GM19467 (cell line): ENCODE results near the gene ANKS6.

ENCODE experiments used
- ATAC-seq: cut with Tn5 transposase; IDR thresholded peaks from one replicate; pipeline ENCODE4 v1.9.1; 2021; ENCODE audit warnings: mild to moderate bottlenecking, moderate library complexity; ENCODE audit not compliant: unreplicated experiment

The ANKS6 gene

DNA sequence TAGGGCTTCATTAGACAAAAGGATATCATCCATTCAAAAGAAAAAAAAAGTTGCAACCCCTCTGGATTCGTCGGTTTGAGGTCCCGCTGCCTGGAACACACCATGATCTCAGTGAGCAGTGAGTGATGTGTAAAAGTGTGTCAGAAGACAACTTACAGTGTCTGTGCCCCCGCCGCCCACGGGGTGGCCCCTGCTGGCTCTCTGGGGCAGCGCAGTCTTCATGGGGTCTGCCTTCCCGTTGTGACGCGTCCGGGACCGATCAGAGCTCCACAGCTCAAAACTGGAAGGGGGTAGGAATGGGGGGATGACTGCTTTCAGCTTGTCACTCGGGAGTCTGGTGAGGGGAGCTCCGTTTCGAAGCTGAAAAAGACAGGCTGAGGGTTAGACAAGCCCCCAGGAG is 22.6 kb downstream of the ANKS6 start:
- no peak for ATAC-seq

DNA sequence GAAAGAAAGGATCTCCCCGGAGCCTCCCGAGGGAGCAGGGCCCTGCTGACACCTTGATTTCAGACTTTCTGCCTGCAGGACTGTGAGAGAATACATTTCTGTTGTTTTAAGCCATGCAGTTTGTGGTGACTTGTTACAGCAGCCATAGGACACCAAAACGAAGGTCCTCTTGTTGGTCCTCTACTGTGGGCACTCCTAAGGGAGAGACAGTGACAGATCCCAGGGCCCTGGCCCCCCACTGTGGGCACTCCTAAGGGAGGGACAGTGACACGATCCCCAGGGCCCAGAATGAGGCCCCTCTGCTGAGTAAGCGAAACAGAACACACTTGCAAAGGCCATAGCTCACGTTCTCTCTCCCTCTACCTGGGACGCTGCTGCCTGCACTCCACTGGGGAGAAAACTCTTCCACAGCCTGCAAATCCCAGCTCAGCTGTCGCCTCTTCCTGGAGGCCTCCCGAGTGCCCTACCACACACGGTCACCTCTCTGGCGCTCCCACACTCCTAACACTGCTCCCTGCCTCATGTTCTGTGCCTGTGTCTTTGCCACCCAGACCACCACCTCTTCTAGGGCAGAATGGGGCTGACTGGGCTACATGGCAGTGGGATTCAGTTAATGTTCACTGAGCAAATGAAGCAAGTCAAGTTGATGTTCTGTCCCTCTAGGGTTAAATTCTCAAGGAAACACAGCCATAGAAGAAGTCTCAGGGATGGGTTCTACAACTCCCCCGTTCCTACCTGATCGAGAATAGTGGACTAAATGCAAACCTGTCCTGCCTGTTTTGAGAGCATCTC is 23.8 kb downstream of the ANKS6 start:
- ATAC-seq: no peak

DNA sequence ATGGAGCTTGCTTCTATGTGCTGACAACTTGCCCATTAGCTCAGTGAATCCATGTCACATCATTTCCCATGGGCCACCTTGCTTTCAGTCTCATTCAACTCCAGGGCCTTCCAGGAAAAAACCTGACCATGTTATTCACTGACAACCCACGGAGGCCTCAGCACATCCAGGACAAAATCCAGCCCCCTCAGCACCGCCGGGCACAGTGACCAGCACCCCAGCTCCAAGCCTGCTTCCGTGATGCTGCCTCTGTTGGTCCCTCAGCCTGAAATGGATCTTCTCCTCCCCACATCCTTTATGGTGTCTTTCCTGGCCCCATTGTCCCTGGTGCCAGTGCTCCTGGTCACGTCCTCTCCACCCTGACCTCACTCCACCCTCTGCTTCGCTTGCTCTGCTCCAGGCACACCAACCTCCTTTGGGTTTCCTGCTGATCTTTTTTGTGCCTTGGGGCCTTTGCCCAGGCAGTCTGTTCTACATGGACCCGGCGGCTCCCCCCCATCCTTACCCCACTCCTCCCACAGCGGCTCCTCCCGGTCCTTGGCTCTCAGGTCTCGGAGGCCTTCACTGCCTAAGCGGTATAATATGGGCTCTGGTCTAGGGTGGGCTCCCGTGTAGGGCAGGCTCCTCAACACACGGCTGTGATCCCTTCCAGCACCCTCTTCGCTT is 25.0 kb downstream of the ANKS6 start:
- ATAC-seq: no peak

DNA sequence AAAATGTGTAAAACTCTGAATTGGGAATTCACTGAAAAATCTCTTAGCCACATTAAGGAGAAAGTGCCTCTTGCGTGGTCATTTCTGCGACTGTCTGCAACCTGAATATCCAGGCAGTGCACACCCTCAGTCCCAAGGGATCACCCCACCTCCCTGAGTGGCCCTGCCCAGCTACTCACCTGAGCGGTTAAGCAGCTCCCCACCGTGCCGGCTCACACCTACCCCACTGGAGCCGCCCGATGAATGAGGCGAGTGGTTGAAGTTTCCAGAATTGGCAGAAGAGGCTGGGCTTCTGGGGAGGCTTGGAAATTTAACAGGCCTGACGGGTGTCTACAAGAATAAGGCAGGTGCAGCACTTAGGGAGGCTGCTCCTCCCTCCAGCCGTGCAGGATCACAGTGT is 25.6 kb downstream of the ANKS6 start:
- ATAC-seq: no peak

DNA sequence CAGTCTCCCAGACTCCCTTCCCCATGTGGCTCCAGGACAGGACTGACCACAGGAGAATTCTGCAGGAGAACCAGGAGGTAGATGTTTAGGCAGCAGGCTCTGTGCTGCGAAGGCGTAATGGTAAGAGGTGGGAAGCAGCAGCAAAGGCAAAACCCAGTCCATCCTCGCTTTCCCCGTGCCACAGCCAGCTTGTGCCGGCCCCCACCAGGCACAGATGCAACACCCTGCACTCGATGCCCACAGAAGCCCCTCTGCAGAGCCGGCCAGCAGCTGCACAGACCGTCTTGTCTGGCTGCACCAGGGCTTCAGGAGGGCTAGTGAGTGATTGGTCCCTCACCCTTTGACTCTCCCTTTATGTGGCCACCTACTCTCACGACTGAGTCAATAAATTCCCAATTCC is 28.0 kb downstream of the ANKS6 start:
- no peak for ATAC-seq

DNA sequence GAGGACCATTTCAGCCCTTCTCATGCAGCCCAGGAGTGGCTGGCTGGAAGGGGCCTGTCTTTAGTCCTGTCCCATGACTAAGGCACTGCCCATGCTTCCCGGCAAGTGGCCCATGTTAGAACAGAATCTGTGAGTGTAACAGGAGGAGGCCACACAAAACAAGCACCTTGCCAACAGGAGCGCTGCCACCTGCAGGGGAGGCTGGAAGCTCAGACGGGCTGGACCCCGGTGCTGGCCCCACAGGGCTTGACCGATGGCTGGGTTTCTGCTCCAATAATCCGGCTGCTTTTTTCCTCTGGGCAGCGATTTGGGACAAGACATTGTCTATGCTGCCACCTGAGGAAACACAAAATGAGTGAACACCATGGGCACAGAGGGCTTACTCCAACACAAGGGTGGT is 28.4 kb downstream of the ANKS6 start:
- ATAC-seq: no peak

DNA sequence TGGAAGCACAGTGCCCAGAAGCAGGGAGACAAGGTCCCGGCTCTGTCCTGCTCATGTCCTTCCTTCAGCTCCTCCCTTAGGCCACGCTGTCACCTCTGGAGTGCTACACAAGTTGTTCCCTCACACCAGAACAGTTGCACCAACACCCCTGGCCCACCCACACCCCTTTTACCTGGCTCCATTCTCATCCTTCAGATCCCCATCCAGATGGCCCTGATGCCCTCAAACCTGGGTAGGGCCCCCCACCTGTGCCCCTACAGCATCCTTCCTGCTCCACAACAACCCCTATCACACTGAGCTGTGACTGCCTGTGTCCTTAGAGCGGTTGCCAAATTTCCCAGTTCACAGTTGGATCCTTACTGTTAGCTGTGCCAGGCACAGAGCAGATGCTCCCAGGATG is 29.2 kb downstream of the ANKS6 start:
- ATAC-seq: no peak

DNA sequence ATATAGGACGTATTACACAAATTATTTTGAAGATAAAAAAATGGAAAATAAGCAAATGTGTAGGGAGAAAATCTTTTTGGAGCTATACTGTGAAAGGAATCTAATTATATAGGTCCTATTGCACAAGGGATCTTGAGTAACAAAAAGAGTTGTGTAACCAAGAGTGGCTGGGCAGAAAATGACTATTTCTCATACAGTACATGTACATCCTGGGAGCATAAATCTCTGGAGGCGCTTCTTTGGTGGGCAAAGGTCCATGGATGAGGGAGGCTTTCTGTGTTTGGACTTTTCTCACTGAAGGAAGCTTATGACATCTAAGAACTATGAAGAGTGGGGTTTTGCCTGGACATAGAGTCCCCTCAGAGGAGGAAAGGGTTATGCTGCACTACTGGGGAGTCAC is 29.8 kb downstream of the ANKS6 start:
- no peak for ATAC-seq

DNA sequence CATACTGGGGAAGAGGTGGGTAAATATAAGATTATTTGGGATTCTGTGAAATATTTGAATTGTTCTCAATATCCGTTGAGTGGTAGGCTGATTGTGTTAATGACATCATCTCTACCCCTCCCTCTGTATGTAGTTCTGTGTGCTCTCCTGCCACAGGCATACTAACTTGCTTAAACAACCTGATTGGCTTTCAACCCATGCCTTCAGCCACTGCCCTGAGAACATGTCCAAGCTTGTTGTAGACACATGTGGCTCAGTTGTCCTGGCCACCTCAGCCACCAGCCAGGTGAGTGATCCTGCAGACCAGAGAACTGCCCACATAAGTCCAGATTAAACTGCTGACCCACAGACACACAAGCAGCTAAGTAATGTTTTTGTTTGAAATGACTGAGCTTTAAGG is 31.1 kb downstream of the ANKS6 start:
- ATAC-seq: no peak

DNA sequence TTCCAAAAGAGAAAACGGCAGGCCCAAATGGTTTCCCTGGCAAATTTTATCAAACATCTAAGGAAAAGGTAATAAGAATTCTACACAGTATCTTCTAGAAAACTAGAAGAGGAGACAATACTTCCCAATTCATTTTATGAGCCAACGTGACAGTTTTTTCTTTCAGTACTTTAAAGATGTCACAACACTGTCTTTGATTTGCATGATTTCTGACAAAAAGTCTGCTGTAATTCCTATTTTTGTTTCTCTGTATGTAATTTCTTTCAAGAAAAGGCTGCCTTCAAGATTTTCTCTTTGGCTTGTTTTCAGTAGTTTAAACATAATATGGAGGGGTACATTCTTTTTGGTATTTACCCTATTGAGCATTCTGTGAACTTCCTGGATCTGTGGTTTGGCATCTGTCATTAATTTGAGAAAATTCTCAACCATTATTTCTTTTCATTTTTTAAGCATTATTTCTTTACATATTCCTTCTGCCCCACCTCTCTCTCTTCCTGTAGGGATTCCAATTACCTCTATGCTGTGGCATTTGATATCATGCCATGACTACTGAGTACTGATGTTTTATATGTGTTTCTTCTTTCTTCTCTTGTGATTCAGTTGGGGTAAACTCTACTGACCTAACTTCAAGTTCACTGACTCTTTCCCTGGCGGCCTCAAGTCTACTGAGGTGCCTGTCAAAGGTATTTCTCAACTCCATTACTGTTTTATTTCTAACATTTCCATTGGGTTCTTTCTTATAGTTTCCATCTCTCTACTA is 32.2 kb downstream of the ANKS6 start:
- no peak for ATAC-seq

DNA sequence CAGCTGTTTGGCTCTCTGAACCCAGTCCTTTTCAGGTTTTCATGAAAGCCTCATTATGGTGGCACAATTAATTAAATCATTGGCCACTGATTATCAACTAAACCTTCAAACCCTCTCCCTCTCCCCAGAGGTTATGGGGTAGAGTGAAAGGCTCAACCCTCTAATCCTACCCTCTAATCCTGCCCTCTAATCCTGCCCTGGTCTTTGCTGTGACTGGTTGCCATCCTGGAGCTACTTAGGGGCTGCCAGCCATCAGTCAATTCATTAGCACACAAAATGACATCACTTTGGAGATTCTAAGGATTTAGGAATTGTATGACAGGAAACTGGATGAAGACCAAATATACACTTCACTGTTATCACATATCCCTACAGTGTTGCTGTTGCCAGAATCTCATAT is 36.1 kb downstream of the ANKS6 start:
- no peak for ATAC-seq

DNA sequence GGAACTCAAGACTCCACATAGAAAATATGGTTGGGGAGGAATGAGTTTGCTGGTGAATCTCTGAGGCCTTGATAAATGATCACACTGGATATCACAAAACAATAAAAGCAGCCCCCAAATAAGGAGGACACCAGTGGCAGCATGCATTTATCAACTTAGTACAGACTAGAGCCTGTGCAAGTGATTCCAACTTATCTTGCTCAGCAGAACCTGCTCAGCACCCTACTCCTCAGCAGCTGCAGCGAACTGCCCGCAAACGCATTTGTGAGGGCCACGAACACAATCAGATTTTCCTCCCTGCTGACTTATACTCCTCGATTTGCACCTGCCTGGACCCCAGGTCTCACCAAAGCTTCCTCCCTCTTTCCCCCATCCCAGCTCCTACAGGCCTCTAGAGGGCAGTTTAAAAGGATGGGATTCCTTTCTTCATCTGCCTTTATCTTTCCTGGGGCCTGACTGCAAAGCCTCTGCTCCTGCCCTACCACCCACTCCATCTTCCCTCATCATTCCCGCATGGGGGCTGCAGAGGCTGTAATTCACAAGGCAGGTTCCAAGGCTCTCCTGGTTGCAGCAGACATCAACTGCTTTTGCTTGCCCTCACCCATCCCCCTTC is 41.2 kb downstream of the ANKS6 start:
- no peak for ATAC-seq

DNA sequence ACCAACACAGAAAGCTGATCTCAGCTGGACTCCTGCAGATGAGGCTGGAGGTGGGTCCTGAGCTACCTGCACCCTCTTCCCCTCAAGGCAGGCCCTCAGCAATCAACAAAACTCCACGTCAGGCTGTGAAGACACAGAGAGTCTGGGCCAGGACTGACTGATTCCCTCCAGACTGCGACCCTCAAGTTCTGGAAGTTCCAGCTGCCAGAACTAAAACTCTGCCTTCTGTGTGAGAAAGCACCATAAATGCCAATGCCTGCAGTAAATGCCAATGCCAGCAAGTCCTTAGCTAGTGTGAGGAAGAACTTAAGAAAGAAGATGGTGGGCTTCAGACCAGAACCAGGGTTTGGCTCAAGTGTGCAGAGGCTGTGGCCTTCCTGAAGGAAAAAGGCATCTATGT is 45.1 kb downstream of the ANKS6 start:
- ATAC-seq: no peak

DNA sequence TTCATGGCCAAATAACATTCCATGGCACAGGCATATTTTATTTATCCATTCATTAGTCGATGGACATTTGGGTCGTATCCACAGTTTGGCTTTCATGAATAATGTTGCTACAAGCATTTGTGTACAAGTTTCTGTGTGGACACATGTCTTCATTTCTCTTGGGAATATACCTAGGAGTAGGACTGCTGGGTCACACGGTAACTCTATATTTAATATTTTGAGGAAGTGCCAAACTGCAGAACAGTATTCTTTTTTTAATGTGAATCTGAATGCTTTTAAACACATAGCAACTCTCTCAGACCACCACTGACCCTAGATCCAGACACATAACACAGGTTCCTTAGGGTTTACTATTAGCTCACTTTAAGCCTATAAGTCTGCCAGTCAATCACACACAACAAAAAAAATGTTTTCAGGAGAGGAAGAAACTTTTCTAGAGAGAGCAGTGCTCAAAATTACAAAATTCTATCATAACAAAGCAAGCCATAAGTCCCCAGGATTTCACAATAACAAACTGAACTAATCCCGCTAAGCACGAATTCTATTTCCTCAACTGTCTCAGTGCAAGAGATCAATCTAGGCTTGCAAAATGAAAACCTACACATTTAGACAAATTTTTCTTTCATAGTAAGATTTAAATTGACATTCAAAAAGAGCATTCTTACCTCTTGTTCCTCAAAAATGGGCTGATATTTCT is 45.8 kb downstream of the ANKS6 start:
- no peak for ATAC-seq

DNA sequence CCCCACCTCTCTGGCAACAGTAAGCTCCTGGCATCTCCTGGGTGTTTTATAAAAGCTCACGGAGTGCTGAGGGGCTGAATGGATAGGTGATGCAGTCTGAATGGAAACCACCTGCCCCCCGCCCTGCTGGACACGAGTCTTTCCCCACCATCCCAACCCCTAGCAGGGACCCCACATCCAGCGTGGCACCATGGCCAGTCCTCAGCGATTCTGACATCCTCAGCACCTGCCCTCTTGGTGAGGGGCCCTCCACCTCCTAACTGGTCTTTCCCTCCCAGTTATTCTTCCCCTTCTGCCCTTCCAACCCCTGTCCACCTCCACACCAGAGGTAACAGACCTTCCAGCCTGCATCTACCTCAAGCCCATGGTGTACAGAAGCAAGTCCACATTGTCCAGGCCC is 48.9 kb downstream of the ANKS6 start:
- ATAC-seq: no peak

DNA sequence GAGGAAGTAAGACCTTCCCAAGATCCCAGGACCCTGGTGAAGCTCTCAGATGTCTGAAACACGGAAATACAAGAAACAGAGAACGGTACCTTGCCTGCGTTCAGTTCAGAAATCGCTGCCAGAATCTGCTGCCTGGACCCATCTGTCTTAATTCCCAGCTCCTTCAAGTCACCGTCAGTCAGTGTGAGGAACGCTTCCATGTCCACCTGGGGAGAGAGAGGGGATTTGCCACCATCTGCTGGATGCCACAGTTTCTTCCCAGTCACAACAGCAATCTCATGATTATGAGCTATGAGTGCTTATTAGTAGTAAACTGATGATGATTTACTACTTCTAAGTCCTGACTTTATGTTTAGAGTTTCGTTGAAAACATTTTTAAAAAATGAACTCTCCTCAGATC is 50.9 kb downstream of the ANKS6 start:
- no peak for ATAC-seq

DNA sequence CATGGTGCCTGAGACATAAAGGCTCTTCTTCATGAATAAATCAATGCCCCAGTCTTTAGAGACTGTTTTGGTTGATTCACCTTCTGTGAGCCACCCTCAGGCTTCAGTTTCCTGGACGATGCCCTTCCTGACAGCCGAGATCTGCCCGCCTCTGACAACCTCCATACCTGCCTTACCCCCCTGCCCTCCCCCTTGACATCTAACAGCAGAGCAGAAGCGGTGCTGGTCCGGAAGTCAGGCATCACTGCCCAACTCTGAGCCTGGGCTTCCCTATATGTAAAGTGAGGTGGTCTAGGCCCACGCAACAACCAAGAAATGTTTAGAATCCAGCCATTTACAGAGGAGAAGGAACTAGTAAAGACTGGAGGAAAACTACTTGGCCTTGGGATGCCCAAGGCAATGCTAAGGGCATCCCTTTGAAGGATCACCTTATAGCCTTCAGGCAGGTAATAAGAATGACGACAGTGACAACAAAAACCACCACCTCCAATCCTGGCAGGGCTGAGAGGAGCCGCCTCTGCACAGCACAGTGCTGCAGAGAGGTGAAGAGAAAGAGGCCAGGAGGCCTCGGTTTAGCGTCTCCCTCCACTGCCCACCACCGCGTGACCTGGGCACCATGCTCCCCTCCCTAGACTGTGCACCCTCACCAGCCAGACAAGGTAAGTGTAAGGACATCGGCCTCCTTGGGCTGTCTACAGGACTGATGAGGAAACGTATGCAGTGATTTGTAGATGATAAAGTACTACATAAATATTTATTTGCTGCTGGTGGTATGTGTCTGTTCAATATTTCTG is 52.3 kb downstream of the ANKS6 start:
- ATAC-seq: no peak

DNA sequence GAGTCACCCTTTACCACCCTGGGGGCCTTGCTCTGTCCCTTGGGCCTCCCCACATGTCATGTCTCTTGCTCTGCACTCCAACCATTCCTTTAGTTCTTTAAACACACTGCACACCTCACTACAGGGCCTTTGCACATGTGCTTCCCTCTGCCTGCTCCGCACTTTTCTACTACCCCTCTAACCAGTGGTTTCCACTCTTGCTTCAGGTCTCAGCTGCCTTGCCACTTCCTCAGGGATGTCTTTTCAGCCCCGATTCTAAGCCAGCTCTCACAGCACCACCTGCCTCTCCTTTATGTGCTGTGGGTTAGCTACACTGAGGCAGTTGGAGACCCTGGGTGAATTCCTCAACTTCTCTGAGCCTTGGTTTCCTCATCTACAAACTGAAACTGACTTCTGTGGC is 53.0 kb downstream of the ANKS6 start:
- no peak for ATAC-seq

DNA sequence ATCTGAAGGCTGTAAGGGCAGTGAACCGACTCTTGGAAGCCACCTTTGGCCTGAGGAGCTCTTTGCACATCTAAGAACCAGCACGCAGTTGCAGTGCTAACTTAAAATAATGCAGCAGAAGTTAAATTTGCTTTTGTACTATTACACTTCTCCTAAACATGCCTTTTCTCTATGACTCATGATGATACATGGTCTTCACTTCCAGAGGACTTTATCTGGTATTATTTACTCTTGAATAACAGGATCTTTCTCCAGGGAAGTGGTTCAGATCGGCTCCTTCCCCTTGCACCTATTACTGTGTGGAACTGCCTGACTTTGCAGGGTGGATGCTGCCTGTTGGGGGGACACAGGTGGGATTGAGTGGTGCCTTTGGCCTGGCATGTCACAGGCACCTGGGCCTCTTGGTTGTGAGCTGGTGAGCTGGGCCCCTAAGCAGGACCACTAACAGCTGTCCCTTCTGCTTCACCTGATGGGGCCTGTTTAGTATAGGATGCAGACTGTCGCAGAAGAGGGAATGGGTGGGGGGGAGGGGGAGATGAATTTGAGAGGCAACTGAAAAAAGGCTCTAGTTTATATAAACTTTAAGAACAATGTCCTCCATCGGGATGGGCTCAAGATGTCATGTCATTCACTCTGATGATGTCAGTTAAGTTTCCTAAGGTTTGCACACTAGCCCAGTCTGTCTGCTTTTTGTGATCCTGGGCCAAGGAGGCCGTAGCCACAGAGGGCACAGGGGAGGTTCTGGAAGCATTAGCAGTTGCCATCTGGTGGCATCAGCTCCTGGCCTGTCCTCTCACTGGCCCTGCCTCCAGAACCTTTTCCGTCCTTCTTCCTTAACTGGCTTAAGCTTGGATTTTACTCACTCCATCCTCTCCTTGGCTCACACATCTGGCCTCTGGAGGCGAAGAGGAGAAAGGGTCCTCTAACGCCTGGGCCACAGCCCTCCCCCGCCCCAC is 53.8 kb downstream of the ANKS6 start:
- ATAC-seq: no peak
